Spleen (tissue), 11 donors: Measurements from ENCODE around the gene PPP1R37. TPM values are rescaled to one million over a fixed set of nuclear protein-coding genes. Genes with fewer than 3 reads are reported as not detected.

ENCODE experiments used
- DNase-seq: peaks from one replicate; pipeline ENCODE4 v3.0.0-alpha.2; 2020
- H3K27ac ChIP-seq, 8 donors: fragments of 200-600 bp; sonication (generic) in 7 of 8; 1 replicate in 4 of 8; 2 replicates in 4 of 8; pipeline versions ENCODE4 v1.5.0 to v1.8.0; 2016 to 2021; ENCODE audit warnings: inconsistent platforms in 4 of 8, mild to moderate bottlenecking in 4 of 8, moderate library complexity in 1 of 8
- H3K27me3 ChIP-seq, 7 donors: fragments of 200-600 bp; sonication (generic) in 6 of 7; replicated peaks in 1 of 7; 1 replicate in 4 of 7; 2 replicates in 3 of 7; pipeline versions ENCODE4 v1.5.0 to v1.8.0; 2016 to 2021; ENCODE audit warnings: inconsistent platforms in 3 of 7, mild to moderate bottlenecking in 1 of 7
- H3K36me3 ChIP-seq, 6 donors: fragments of 200-600 bp; sonication (generic) in 5 of 6; 1 replicate in 4 of 6; 2 replicates in 2 of 6; pipeline versions ENCODE4 v1.5.0 to v1.8.0; 2016 to 2021; ENCODE audit warnings: inconsistent platforms in 2 of 6
- H3K4me1 ChIP-seq, 6 donors: fragments of 200-600 bp; sonication (generic) in 5 of 6; 1 replicate in 3 of 6; 2 replicates in 3 of 6; pipeline versions ENCODE4 v1.5.0 to v1.8.0; 2016 to 2021; ENCODE audit warnings: inconsistent platforms in 3 of 6
- H3K4me3 ChIP-seq, 8 donors: fragments of 200-600 bp; sonication (generic) in 7 of 8; 1 replicate in 4 of 8; 2 replicates in 4 of 8; pipeline versions ENCODE4 v1.5.0 to v1.8.0; 2016 to 2021; ENCODE audit warnings: inconsistent platforms in 4 of 8, mild to moderate bottlenecking in 4 of 8, moderate library complexity in 2 of 8
- H3K9me3 ChIP-seq, 8 donors: fragments of 200-600 bp; sonication (generic) in 7 of 8; 1 replicate in 4 of 8; 2 replicates in 4 of 8; pipeline versions ENCODE4 v1.5.0 to v1.8.0; 2016 to 2021; ENCODE audit warnings: inconsistent platforms in 4 of 8
- POLR2A ChIP-seq, 3 donors: fragments of 450-650 bp; IDR thresholded peaks; one replicate each; pipeline ENCODE4 v1.5.1; 2017; ENCODE audit warnings: antibody characterized with exemption in 3 of 3, mild to moderate bottlenecking in 1 of 3
- POLR2AphosphoS5 ChIP-seq, 3 donors: sonication (generic); formaldehyde crosslinking; IDR thresholded peaks; one replicate each; pipeline ENCODE4 v1.5.1; 2017; ENCODE audit warnings: antibody characterized with exemption in 3 of 3
- WGBS, 5 donors: extraction: QIAGEN DNeasy Blood & Tissue Kit in 3 of 5; methylation state at CpG; one replicate each; pipeline versions ENCODE4 v1.1.5 to v1.1.7; 2013 to 2018; 5-methylcytosine and 5-hydroxymethylcytosine counted together
- intact Hi-C: fragments of 100-400 bp; cut with DNase I; formaldehyde crosslinking; loops from one replicate; pipeline ENCODE4 v1.15.0; 2023; ENCODE audit warnings: low total_unique reads
- polyA plus RNA-seq, 3 donors: library from polyadenylated mRNA; stranded (reverse); fragments of 200-250 nt; gene quantifications; one replicate each; pipeline ENCODE4 v1.2.1, GENCODE V29; 2013
- total RNA-seq, 7 donors: library from RNA; depleted of rRNA in 3 of 7; stranded (reverse); fragments of >200 nt in 3 of 7; fragmentation: NEBNext Ultra II Directional in 4 of 7; extraction: Animal tissue kit (Norgen Biotek cat#: 25700) in 4 of 7; gene quantifications; one replicate each; pipeline versions ENCODE4 v1.1.0 to v1.2.1, GENCODE V29; 2016 to 2021
- TF ChIP-seq, protein P1 (sequence below), 11 experiments: fragments of 200-600 bp in 7 of 11; fragments of 450-650 bp in 4 of 11; sonication (generic) in 4 of 11; IDR thresholded peaks in 8 of 11; conservative IDR thresholded peaks in 3 of 11; 1 replicate in 7 of 11; 2 replicates in 4 of 11; pipeline versions ENCODE4 v1.4.0 to v1.8.0; 2016 to 2021; ENCODE audit warnings: antibody characterized with exemption in 11 of 11, inconsistent platforms in 4 of 11, mild to moderate bottlenecking in 1 of 11
- donor health status: healthy with polysubstance abuse.
- donor health status: DM: no; HTN: no; CAD: no; lungs with moderate emphysema.
- donor health status: DM: no; HTN: no; CAD: no.
- donor health status: Bipolar disorder and iron deficiency.
- donor health status: healthy.
- donor health status: DM: no; HTN: no; CAD: no.
- donor health status: DM: yes; HTN: yes; CAD: no.

The PPP1R37 gene
- total and polyA plus RNA-seq, 10 donors = 14.3 to 36.7 (median 20.0) TPM

DNA sequence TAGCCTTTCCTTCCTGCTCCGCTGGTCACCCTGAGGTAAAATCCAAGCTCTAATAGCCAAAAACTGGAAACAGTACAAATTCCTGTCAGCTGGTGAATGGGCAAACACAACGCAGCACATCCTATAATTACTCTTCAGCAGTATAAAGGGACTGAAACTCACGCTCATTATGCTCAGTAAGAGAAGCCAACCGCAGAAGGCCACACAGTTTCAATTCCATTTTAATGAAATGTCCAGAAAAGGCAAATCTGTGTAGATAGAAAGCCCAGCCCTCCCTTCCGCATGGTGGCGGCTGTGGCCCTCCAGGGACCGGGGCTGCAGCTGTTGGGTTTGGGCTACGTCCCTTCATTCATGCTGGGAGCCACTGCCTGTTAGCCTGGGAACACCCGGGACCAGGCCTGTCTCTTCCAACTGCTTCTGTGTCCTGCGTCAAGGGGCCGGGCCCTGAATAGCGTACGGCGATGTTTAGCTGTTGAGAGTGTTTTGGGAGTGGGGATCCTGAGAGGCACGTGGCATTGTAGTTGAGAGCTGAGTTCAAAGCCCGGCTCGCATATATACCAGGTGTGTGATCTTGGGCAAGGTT is 44.3 kb downstream of the PPP1R37 start:
- H3K27ac ChIP-seq = peak overlapping the region in 4 of 8 donors; percentile 65 to 78 (median 72)
- peaks cover 8 to 57% (median 41%) of the 10 kb centered on the region in 6 donors for H3K4me1 ChIP-seq
- DNase-seq = no peak
- peak overlapping the region in 1 of 8 donors; percentile 7 for H3K4me3 ChIP-seq
- H3K36me3 ChIP-seq = peaks cover 0 to 31% (median 19%) of the 10 kb centered on the region in 6 donors
- H3K27me3 ChIP-seq = no peaks in the 10 kb centered on the region
- H3K9me3 ChIP-seq = no peaks in the 10 kb centered on the region
- TF ChIP-seq POLR2AphosphoS5 (IDR thresholded peaks at IDR 0.05) = peak in 2 of 3 donors; percentile 20 to 54
- TF ChIP-seq POLR2A (IDR thresholded peaks at IDR 0.05) = no peak
- WGBS, 5 donors = 76 to 84% (median 78%) methylated on average over 16 to 17 of the region's 17 CpGs
- intact Hi-C loops = no loop called here

DNA sequence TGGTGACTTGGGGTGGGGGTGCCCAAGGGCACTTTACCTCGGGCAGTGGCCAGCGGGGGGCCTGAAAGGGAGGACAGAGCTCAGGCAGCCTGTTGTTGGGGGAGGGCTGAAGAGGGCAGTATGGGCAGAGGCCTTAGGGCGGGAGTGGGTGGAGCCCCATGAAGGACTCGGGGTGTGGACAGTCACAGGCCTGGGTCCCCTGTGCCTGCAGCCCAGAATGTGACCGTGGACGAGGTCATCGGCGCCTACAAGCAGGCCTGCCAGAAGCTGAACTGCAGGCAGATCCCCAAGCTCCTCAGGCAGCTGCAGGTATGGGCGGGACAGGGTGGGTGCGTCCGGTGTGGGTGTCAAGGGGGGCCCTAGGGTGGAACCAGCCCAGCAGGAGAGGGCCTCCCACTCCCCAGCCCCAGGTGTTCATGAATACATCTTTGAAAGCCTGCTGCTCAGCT is 45.3 kb downstream of the PPP1R37 start:
- Histone ChIP-seq H3K4me3 (no peak overlapping the region), H3K9me3 (no peaks in the 10 kb centered on the region), H3K4me1 (peaks cover 8 to 52% (median 41%) of the 10 kb centered on the region in 6 donors), H3K27ac (peak overlapping the region in 2 of 8 donors; percentile 77 to 78), H3K36me3 (peaks cover 0 to 41% (median 29%) of the 10 kb centered on the region in 6 donors), H3K27me3 (no peaks in the 10 kb centered on the region)
- intact Hi-C loops = no loop called here
- WGBS, 5 donors = 80 to 90% (median 85%) methylated on average over 7 to 11 of the region's 11 CpGs
- DNase-seq = no peak
- TF ChIP-seq, protein P1, sequence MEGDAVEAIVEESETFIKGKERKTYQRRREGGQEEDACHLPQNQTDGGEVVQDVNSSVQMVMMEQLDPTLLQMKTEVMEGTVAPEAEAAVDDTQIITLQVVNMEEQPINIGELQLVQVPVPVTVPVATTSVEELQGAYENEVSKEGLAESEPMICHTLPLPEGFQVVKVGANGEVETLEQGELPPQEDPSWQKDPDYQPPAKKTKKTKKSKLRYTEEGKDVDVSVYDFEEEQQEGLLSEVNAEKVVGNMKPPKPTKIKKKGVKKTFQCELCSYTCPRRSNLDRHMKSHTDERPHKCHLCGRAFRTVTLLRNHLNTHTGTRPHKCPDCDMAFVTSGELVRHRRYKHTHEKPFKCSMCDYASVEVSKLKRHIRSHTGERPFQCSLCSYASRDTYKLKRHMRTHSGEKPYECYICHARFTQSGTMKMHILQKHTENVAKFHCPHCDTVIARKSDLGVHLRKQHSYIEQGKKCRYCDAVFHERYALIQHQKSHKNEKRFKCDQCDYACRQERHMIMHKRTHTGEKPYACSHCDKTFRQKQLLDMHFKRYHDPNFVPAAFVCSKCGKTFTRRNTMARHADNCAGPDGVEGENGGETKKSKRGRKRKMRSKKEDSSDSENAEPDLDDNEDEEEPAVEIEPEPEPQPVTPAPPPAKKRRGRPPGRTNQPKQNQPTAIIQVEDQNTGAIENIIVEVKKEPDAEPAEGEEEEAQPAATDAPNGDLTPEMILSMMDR (IDR thresholded peaks at IDR 0.05 in 8 of 11, conservative IDR thresholded peaks at IDR 0.05 in 3 of 11) = no peak
- TF ChIP-seq POLR2AphosphoS5 (IDR thresholded peaks at IDR 0.05) = no peak
- TF ChIP-seq POLR2A (IDR thresholded peaks at IDR 0.05) = no peak

DNA sequence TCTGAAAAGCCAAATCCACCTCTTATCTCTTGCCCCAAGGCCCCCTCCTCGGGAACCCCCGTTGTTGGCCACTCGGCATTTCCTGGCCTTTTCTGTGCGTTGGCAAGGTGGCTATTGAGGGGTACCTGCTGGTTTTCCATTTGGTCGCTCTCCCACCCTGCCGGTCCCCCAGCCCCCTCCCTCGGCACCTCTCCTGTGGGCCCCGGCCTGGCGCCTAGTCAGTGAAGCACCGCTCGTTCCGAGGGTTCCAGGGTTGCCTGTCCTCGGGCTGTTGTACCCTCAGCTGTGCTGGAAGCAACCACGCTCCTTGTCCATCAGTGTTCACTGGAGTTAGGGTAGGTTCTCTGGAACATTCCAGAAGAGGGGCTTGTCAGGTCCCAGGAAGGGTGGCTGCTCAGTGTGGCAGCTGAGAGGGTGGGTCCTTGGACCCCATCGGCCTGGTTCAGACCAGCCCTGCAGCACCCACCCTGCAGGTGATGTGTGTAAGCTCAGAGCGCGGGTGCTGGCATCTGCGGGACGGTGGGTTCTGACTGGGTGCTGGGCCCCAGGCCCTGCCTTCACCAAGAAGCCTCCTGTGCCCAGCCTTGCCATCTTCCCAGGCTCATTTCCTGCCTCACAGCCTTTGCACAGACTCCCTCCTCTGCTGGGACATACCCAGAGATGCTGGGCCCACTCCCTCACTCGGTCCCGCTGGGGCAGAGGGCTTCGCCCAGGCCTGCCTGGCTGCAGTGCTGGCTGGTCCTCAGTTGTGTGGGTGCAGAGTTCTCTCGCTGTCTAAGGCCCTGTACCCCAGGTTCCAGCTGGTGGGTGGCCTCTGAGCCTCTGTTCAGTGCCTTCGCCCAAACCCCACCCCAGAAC is 46.5 kb downstream of the PPP1R37 start:
- 92 to 97% (median 95%) methylated on average over 16 to 24 of the region's 24 CpGs for WGBS, 5 donors
- no peak for DNase-seq
- Histone ChIP-seq H3K9me3 (no peaks in the 10 kb centered on the region), H3K27ac (no peak overlapping the region), H3K36me3 (peaks cover 0 to 53% (median 31%) of the 10 kb centered on the region in 6 donors), H3K4me3 (no peak overlapping the region), H3K27me3 (no peaks in the 10 kb centered on the region), H3K4me1 (peaks cover 8 to 40% (median 36%) of the 10 kb centered on the region in 6 donors)
- no peak for TF ChIP-seq POLR2AphosphoS5 (IDR thresholded peaks at IDR 0.05)
- TF ChIP-seq POLR2A (IDR thresholded peaks at IDR 0.05) = no peak
- TF ChIP-seq, protein P1 (IDR thresholded peaks at IDR 0.05 in 8 of 11, conservative IDR thresholded peaks at IDR 0.05 in 3 of 11) = no peak
- intact Hi-C loops = no loop called here

DNA sequence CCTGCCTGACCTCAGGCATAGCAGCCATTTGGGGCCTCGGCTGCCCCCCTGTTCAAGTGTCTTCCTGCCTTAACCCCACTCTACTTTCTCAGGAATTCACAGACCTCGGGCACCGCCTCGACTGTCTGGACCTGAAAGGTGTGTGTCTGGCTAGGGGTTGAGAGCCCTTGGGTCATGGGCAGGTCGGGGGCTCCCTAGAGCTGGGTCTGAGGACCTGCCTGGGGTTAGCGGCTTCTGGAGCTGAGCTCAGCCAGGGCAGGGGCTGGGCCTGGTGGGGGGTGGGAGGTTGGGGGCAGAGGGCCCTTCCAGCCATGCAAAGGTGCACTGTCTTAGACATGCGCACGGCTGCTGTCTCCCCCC is 47.1 kb downstream of the PPP1R37 start:
- intact Hi-C loops = no loop called here
- TF ChIP-seq POLR2A (IDR thresholded peaks at IDR 0.05) (no peak), POLR2AphosphoS5 (IDR thresholded peaks at IDR 0.05) (no peak)
- TF ChIP-seq, protein P1 (IDR thresholded peaks at IDR 0.05 in 8 of 11, conservative IDR thresholded peaks at IDR 0.05 in 3 of 11) = no peak
- Histone ChIP-seq H3K4me3 (no peak overlapping the region), H3K9me3 (no peaks in the 10 kb centered on the region), H3K27me3 (no peaks in the 10 kb centered on the region), H3K4me1 (peaks cover 8 to 36% (median 31%) of the 10 kb centered on the region in 6 donors), H3K27ac (no peak overlapping the region), H3K36me3 (peaks cover 0 to 55% (median 36%) of the 10 kb centered on the region in 6 donors)
- 70 to 96% (median 95%) methylated on average over 2 to 8 of the region's 8 CpGs for WGBS, 5 donors
- no peak for DNase-seq
